Stimulated activated effector memory CD8-positive, alpha-beta T cell treated with anti-CD3 and anti-CD28 coated beads, Interleukin-12 subunit alpha, Interleukin-12 subunit beta, amount 100 ng/mL, for 72 hours (primary cell): ENCODE measurements around the gene MTA3.
A peak's percentile ranks its signal among the peaks of the same experiment; 100 is the strongest.
"Not testable (repeated sequence)": the region's sequence is repeated elsewhere in the genome, so short reads cannot be mapped to it uniquely, and the experiment has no call there.

Source experiments
- ATAC-seq: fragments of 150-1000 bp; cut with Tn5 transposase; 2 replicates; pipeline ENCODE4 v1.10.0; 2021
- DNase-seq, 2 donors: peaks; one replicate each; pipeline ENCODE4 v3.0.0; 2021 to 2022; ENCODE audit warnings: low spot score in 2 of 2
- H3K27ac Mint-ChIP-seq: one replicate; pipeline ENCODE4 v1.8.0; 2022; ENCODE audit warnings: mild to moderate bottlenecking, mixed read lengths
- H3K36me3 Mint-ChIP-seq: one replicate; pipeline ENCODE4 v1.8.0; 2022; ENCODE audit warnings: mild to moderate bottlenecking, mixed read lengths
- H3K4me1 Mint-ChIP-seq: one replicate; pipeline ENCODE4 v1.8.0; 2022; ENCODE audit warnings: mixed read lengths
- H3K4me3 Mint-ChIP-seq: one replicate; pipeline ENCODE4 v1.8.0; 2022; ENCODE audit warnings: mild to moderate bottlenecking, mixed read lengths
- H3K9me3 Mint-ChIP-seq: one replicate; pipeline ENCODE4 v1.8.0; 2022; ENCODE audit warnings: mixed read lengths

The MTA3 gene

DNA sequence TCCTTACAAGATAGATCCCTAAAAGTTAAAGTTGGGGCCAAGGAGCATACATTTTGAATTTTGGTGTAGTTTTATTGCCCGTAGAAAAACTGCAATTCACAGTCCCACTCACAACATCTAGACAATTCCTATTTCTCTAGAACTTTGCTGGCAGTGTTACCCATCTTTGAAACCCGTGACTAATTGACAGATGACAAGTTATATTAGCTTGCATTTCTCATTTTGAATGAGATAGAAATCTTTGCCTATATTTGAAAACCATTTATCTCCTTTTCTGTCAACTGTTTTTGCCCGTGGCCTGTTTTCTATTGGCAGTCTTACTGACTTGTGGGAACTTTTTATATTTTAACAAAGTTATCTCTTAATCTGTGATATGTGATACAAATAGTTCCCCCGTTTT, 145.5 kb downstream of the MTA3 start:
- H3K9me3 Mint-ChIP-seq = no peaks in the 10 kb centered on the region
- ATAC-seq (peak; percentile 43), DNase-seq (no peak)
- H3K27ac Mint-ChIP-seq = no peak overlapping the region
- H3K36me3 Mint-ChIP-seq = peaks cover 6% of the 10 kb centered on the region
- H3K4me3 Mint-ChIP-seq = no peak overlapping the region
- H3K4me1 Mint-ChIP-seq = no peaks in the 10 kb centered on the region

- no peak for DNase-seq
- no peak for ATAC-seq
- Mint-ChIP-seq H3K27ac (no peak overlapping the region), H3K36me3 (no peaks in the 10 kb centered on the region), H3K4me1 (no peaks in the 10 kb centered on the region), H3K9me3 (no peaks in the 10 kb centered on the region), H3K4me3 (no peak overlapping the region)
These were observed 146.3 kb downstream of the MTA3 start for GRCh38 chr2:42714686-42715085.

- H3K27ac Mint-ChIP-seq = peak overlapping the region; percentile 53
- peak in 1 of 2 donors; percentile 25 for DNase-seq
These were observed 153.5 kb downstream of the MTA3 start for GRCh38 chr2:42721898-42722297.

GRCh38 chr2:42722320-42723190, 154.1 kb downstream of the MTA3 start:
- DNase-seq = peak in 1 of 2 donors; percentile 53
- Mint-ChIP-seq H3K4me3 (no peak overlapping the region), H3K4me1 (peaks cover 11% of the 10 kb centered on the region), H3K9me3 (no peaks in the 10 kb centered on the region), H3K27ac (peak overlapping the region; percentile 53), H3K36me3 (no peaks in the 10 kb centered on the region)
- peak; percentile 95 for ATAC-seq

More at GRCh38 chr2:42721898-42722297, 153.5 kb downstream of the MTA3 start:
- Mint-ChIP-seq H3K9me3 (no peaks in the 10 kb centered on the region), H3K36me3 (no peaks in the 10 kb centered on the region), H3K4me3 (no peak overlapping the region), H3K4me1 (peaks cover 11% of the 10 kb centered on the region)
- no peak for ATAC-seq

DNA sequence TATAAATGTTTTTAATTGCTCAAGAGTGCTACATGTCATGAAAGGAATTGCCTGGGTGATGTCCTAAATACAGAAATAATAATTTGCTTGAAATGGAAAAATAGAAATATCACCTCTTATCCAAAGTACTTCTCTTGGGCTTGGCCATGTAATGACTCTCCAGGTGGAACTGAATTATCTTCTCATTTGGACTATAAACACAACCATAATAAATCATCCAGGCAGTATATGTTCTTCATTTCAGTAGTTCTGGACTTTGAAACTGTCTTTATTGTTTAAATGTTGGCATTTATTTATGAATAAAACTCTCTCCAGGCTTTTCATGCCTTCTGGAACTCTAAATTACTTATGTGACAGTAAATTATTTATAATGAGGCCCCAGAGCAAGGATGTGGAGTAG, 155.0 kb downstream of the MTA3 start:
- Mint-ChIP-seq H3K4me3 (no peak overlapping the region), H3K9me3 (no peaks in the 10 kb centered on the region), H3K36me3 (no peaks in the 10 kb centered on the region), H3K4me1 (peaks cover 11% of the 10 kb centered on the region), H3K27ac (no peak overlapping the region)
- no peak for DNase-seq
- ATAC-seq = no peak

GRCh38 chr2:42724886-42725285, 156.5 kb downstream of the MTA3 start:
- DNase-seq = peak in 1 of 2 donors; percentile 32
- ATAC-seq = no peak
- no peak overlapping the region for H3K4me3 Mint-ChIP-seq
- H3K9me3 Mint-ChIP-seq = no peaks in the 10 kb centered on the region
- peaks cover 5% of the 10 kb centered on the region for H3K36me3 Mint-ChIP-seq
- H3K27ac Mint-ChIP-seq = no peak overlapping the region
- H3K4me1 Mint-ChIP-seq = peaks cover 11% of the 10 kb centered on the region

DNA sequence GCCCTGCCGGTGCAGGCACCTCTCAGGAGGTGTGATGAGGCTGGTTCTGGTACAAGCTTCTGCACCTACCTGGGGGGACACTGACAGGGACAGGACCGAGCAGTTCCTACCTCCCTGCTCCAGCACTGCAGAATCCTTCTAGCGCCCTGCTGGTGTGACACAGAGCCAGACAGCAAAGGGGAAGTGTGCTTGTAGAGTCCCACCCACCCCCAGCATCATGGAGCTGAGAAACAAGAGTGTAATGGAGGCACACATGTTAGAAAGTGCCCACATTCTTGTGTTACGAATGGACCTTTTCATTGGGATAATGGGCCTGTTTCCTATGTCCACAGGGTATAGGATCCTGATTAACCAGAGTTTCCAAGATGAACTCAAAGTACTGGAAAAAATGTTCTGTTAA, 157.2 kb downstream of the MTA3 start:
- Mint-ChIP-seq H3K36me3 (peaks cover 5% of the 10 kb centered on the region), H3K9me3 (no peaks in the 10 kb centered on the region), H3K4me1 (peaks cover 11% of the 10 kb centered on the region), H3K27ac (no peak overlapping the region), H3K4me3 (no peak overlapping the region)
- DNase-seq (no peak), ATAC-seq (no peak)

GRCh38 chr2:42726680-42727079, 158.2 kb downstream of the MTA3 start:
- DNase-seq (peak in 1 of 2 donors; percentile 13), ATAC-seq (no peak)
- Mint-ChIP-seq H3K27ac (no peak overlapping the region), H3K36me3 (peaks cover 5% of the 10 kb centered on the region), H3K4me1 (peaks cover 11% of the 10 kb centered on the region), H3K9me3 (peaks cover 4% of the 10 kb centered on the region), H3K4me3 (no peak overlapping the region)

GRCh38 chr2:42731316-42731715, 162.9 kb downstream of the MTA3 start:
- peak in 1 of 2 donors; percentile 8 for DNase-seq
- not testable (repeated sequence) for H3K4me3 Mint-ChIP-seq, H3K4me1 Mint-ChIP-seq, ATAC-seq, H3K27ac Mint-ChIP-seq
- peaks cover 28% of the 10 kb centered on the region for H3K9me3 Mint-ChIP-seq
- H3K36me3 Mint-ChIP-seq = peaks cover 11% of the 10 kb centered on the region

DNA sequence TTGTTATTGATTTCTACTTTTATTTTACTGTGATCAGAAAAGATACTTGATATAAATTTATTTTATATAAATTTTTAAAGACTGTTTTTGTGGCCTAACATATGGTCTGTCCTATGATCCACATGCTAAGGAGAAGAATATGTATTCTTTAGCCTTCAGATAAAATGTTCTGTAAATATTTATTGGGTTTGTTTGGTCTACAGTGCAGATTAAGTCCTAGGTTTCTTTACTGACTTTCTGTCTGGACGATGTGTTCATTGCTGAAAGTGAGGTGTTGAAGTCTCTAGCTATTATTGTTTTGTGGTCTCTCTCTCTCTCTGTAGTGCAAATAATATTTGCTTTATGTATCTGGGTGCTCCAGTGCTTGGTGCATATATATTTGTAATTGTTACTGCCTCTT, 165.4 kb downstream of the MTA3 start:
- Mint-ChIP-seq H3K36me3 (peaks cover 8% of the 10 kb centered on the region), H3K9me3 (peaks cover 28% of the 10 kb centered on the region), H3K27ac (no peak overlapping the region)

DNA sequence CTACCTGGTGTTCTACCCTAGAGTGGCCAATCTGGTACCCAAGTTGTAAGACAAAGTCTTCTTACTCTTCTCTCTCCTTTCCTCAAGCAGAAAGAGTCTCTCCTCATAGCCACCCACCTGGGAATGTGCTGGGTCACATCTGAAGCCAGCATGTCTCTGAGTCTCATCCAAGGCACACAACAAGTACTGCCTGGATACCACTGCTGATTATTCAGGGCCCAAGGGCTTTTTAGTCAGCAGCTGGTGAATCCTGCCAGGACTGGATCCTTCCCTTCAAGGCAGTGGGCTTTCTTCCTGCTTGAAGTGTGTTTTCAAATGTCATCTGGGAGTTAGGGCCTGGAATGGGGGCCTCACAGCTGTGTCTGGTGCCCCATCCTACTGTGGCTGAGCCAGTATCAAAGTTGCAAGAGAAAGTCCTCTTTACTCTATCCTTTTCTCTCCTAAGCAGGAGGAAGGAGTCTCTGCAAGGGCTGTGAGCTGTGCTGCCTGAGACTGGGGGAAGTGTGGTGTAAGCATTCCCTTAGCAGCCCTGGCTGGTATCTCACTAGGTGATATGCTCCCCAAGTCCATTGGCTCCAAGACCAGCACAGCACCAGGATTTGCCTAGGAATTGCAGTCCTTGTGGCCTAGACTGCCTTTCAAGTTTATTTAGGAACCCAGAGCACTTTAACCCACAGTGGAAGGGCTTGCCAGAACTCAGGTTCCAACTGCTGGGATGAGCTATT, 168.3 kb downstream of the MTA3 start:
- ATAC-seq = no peak
- H3K9me3 Mint-ChIP-seq = peaks cover 24% of the 10 kb centered on the region
- H3K4me3 Mint-ChIP-seq = no peak overlapping the region

More for the DNA sequence above, 165.4 kb downstream of the MTA3 start:
- H3K4me3 Mint-ChIP-seq = no peak overlapping the region
- no peaks in the 10 kb centered on the region for H3K4me1 Mint-ChIP-seq
- ATAC-seq (no peak), DNase-seq (no peak)

GRCh38 chr2:42741140-42741539, 172.7 kb downstream of the MTA3 start:
- H3K27ac Mint-ChIP-seq = no peak overlapping the region
- H3K4me1 Mint-ChIP-seq = no peaks in the 10 kb centered on the region
- no peak overlapping the region for H3K4me3 Mint-ChIP-seq
- ATAC-seq = no peak
- no peaks in the 10 kb centered on the region for H3K36me3 Mint-ChIP-seq
- H3K9me3 Mint-ChIP-seq = no peaks in the 10 kb centered on the region
- no peak for DNase-seq

More for the DNA sequence above, 168.3 kb downstream of the MTA3 start:
- peak in 1 of 2 donors; percentile 22 for DNase-seq
- no peak overlapping the region for H3K27ac Mint-ChIP-seq
- no peaks in the 10 kb centered on the region for H3K4me1 Mint-ChIP-seq
- H3K36me3 Mint-ChIP-seq = peaks cover 6% of the 10 kb centered on the region

GRCh38 chr2:42742740-42743658, 174.6 kb downstream of the MTA3 start:
- H3K36me3 Mint-ChIP-seq = no peaks in the 10 kb centered on the region
- H3K9me3 Mint-ChIP-seq = no peaks in the 10 kb centered on the region
- no peak overlapping the region for H3K4me3 Mint-ChIP-seq
- peak overlapping the region; percentile 26 for H3K27ac Mint-ChIP-seq
- H3K4me1 Mint-ChIP-seq = no peaks in the 10 kb centered on the region
- no peak for ATAC-seq
- no peak for DNase-seq

GRCh38 chr2:42743659-42743990, 175.2 kb downstream of the MTA3 start:
- ATAC-seq (no peak), DNase-seq (no peak)
- H3K27ac Mint-ChIP-seq = no peak overlapping the region
- H3K9me3 Mint-ChIP-seq = no peaks in the 10 kb centered on the region
- no peaks in the 10 kb centered on the region for H3K4me1 Mint-ChIP-seq
- H3K36me3 Mint-ChIP-seq = no peaks in the 10 kb centered on the region
- H3K4me3 Mint-ChIP-seq = no peak overlapping the region

DNA sequence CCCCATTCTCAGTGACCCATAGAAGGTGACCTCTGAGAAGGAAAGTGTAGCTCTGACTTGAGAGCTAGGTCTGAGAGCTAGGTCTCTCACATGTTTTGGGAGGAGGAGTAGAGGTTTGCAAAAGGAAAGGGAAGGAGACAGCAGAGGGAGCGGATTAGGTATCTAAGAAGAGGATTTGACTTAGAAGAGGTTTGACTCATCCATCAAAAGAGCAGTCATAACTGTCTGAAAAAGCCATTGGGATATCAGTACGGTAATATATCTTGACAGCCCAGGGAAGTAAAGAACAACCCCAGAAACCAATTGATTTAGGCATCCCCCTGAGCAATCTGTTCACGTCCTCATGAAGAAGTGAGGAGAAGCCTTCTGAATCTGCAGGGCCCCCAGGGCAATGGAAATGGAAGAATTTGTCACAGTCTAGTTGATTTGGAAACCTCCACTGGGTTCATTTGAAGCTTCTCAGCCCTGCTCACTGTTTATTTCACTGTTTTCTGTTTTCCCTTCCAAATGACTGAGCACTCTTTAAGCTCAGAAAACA, 176.2 kb downstream of the MTA3 start:
- DNase-seq (no peak), ATAC-seq (no peak)
- H3K4me1 Mint-ChIP-seq = no peaks in the 10 kb centered on the region
- no peaks in the 10 kb centered on the region for H3K36me3 Mint-ChIP-seq
- no peaks in the 10 kb centered on the region for H3K9me3 Mint-ChIP-seq
- no peak overlapping the region for H3K27ac Mint-ChIP-seq
- no peak overlapping the region for H3K4me3 Mint-ChIP-seq
